Mammary epithelial cell (primary cell): ENCODE measurements around the gene TMED9.

ENCODE experiments used
- CTCF ChIP-seq, 2 donors: IDR thresholded peaks in 1 of 2; conservative IDR thresholded peaks in 1 of 2; 2 replicates each; pipeline ENCODE4 v1.5.1; 2011 to 2012; ENCODE audit warnings: inconsistent platforms in 2 of 2, low read length in 2 of 2, mild to moderate bottlenecking in 2 of 2, control low read depth in 1 of 2, low read depth in 1 of 2; ENCODE audit not compliant: insufficient read depth in 1 of 2; ENCODE audit errors: extremely low read depth in 1 of 2
- EZH2 ChIP-seq: IDR thresholded peaks from 2 replicates; pipeline ENCODE4 v1.6.1; 2012; ENCODE audit warnings: low read length, inconsistent platforms, borderline replicate concordance

- TF ChIP-seq CTCF (conservative IDR thresholded peaks at IDR 0.05 in 1 of 2, IDR thresholded peaks at IDR 0.05 in 1 of 2; ENCODE audit: extremely low read depth in 1 of 2, insufficient read depth in 1 of 2, low read depth in 1 of 2, low read length in 2 of 2) (peak in 1 of 2 donors; percentile 8), EZH2 (no peak)
Measured at GRCh38 chr5:177592010-177592834, at the start of gene TMED9.
